Ammon's horn (tissue), 1 donor: ENCODE data around the gene GCGR.
A peak's percentile ranks its signal among the peaks of the same experiment; 100 is the strongest.
"Not testable (repeated sequence)": the region's sequence is repeated elsewhere in the genome, so short reads cannot be mapped to it uniquely, and the experiment has no call there.

Experiments
- DNase-seq: peaks from one replicate; pipeline ENCODE4 v3.0.0-alpha.2; 2016; ENCODE audit warnings: low spot score

GCGR gene

DNA sequence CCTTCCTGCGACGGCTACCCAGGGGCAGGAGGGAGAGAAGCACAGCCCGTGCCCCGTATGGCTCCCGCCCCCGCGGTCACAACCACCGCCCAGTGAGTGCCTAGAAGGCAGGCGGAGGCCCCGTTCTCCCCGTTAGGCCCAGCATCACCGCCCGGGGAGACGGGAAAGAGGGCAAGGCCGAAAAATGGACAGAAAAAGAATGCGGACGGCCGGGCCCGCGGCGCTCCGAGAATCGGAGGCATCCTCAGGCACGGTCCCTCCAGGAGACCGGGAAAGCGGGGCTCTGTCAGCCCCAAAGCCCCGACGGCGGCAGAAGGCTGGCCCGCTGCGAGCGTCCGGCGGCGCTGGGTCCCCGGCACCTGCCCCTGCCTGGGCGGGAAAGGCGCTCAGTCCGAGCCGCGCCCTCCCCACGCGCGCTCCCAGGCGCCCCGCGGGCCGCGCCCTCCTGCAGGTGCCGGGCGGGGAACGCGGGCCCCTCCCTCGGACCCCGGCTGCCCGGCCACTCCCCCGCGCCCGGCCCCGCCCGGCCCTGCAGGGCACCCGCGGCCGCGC lies 28.7 kb downstream of the GCGR start:
- DNase-seq = no peak

DNA sequence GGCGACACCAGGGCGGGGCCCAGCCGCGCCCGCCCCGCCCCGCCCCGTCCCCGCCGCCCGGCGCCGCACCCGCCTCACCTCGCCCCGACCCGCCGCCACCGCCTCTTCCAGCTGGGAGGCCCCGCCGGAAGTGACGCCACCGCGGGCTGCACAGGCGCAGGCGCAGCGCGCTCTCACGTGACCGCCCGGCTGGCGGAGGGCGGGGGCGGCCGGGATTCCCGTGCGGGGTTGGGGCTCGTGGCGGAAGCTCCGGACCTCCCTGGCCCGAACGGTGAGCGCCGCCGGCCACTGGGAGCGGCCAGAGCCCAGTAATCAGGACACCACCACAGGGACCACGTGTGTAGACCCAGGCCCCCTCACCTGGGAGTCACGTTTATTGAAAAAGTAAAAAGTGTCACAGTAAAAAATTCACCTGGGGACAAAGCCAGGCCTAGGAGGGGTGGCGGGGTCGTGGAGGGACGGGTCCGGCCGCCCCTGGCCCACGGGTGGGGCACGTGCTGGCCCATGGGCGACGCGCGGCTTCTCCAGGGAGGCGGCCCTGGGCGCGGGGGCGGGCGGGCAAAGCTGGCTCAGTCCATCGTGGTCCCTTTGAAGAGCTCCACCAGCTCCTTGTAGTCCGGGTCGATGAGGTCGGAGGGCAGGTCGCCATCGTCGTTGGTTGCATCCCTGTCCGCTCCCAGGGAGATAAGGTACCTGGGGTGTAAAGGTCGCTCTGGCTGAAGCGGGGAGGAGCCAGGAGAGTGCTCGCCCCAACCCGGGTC lies 29.4 kb downstream of the GCGR start, which contains the start of gene MCRIP1:
Gene MCRIP1 (minus strand): TSS at position 132 of the 761 bp plus-strand sequence. CDS start 8,785 bp downstream, outside the sequence.
- peak; percentile 90 for DNase-seq

DNA sequence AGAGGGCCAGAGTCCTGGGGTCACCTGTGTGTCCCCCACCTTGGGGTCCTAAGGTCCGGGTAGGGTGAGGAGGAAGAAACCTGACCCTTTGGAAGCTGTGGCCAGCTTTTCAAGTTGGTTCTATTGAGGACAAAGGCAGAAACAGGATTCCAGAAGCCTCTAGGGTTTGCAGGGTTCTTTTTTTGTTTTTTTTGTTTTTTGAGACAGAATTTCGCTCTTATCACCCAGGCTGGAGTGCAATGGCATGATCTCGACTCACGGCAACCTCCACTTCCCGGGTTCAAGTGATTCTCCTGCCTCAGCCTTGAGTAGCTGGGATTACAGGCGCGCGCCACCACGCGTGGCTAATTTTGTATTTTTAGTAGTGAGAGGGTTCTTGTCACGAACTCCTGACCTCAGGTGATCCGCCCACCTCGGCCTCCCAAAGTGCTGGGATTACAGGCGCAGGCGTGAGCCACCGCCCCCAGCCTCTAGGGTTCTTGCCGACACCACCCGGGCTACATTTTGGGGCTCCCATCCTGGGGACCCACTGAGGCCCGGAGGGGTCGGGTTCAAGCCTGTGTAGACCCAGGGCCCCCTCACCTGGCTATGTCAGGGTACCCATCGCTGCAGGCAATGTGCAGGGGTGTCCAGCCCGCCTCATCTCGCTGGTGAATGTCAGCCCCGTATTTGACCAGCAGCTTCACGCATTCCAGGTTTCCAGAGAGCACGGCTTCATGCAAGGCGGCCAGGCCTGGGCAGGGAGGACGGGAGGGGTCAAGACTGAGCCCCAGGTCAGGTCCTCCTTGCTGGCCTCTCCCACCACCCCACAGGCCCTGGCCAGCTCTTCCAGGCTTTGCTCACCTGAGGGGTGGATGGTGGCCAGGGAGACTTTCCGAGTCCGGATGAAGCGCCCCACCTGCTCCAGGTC lies 30.2 kb downstream of the GCGR start:
- no peak for DNase-seq

DNA sequence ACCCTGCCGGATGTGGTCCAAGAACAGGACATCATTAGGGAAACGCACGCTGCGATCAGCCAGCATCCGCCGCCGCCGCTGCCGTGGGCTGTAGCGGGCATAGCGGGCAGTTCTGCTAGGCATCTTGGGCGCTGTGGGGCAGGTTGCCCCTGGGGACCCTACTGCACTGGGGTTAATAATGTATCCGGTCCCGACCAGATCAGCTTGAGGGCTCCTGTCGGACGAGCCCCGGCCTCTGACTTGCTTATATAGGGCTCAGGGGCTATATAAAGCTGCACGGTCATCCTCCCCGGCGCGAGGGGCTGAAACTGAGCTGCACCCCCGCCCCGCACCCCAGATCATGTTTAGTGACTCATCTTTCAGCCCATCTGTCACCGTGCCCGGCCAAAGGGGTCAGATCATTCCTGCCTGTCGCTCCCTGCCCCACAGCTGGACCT lies 30.9 kb downstream of the GCGR start, which contains the start of gene PPP1R27:
Gene PPP1R27 (minus strand): TSS at position 220 of the 437 bp plus-strand sequence. CDS start 97 bp downstream, at position 123.
- no peak for DNase-seq

DNA sequence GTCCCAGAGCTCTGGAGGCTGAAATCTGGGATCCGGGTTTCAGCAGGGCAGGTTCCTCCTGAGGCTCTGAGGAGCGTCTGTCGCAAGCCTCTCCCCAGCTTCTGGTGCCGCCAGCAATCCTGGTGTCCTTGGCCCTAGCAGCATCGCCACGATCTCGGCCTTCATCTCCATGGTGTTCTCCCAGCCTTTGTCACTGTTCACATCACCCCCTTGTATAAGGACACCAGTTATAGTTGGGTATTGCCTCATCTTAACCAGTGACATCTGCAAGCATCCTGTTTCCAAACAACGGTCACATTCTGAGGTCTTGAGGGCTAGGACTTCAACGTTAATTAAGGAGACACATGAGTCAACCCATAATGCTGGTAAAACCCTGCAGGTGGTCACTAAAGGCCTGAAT lies 33.7 kb downstream of the GCGR start:
- DNase-seq = no peak

DNA sequence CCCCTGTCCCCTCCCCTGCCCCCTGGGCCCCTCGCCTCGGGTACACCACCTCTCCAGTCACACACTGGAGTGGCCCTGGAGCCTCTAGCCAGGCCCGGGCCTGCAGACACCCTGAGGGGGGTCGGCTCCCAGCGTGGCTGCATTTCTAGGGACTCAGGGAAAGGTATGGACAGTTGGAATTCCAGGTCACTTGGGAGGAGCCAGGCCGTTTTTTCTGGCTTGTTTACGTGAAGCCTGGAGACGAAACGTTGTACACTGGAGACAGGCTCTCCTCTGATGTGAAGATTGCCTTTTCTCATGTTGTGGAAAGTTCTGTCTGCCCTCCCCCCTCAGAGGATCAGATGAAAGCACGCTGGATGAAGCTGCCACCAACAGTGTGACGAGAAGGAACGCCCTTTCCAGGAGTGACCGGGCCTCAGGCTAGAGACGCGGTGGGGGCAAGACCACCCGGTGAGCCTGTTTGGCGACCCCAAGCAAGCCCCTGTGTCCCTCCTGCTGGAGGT lies 34.9 kb downstream of the GCGR start:
- no peak for DNase-seq

DNA sequence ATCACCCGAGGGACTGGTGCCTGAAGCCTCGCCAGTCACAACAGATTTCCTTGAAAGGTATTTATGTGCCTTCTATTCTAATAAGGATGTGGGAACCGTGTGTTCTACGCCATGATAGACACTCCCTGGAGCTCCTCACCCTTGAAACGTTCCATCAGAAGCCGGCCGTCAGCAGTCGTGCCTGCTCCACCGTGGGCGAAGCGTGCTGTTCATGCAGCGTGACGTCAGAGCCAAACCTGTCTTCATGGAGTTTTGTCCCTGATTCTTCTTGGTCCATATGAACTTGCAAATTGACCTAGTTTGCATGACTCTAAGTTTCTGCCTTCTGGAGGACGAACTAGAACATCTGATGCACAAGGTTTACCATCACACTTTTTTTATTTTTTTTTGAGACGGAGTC lies 35.4 kb downstream of the GCGR start:
- DNase-seq = no peak

DNA sequence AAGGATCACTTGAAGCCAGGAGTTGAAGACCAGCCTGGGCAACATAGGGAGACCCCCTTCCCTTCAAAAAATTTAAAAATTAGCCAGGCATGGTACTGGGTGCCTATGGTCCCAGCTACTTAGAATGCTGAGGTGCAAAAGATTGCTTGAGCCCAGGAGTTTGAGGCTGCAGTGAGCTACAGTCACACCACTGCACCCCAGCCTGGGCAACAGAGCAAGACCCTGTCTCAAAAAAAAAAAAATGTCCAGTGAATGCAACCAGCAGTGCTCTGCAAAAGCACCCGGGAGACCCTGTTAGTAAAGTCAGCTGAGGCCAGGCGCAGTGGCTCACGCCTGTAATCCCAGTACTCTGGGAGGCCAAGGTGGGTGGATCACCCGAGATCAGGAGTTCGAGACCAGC lies 36.1 kb downstream of the GCGR start:
- not testable (repeated sequence) for DNase-seq

DNA sequence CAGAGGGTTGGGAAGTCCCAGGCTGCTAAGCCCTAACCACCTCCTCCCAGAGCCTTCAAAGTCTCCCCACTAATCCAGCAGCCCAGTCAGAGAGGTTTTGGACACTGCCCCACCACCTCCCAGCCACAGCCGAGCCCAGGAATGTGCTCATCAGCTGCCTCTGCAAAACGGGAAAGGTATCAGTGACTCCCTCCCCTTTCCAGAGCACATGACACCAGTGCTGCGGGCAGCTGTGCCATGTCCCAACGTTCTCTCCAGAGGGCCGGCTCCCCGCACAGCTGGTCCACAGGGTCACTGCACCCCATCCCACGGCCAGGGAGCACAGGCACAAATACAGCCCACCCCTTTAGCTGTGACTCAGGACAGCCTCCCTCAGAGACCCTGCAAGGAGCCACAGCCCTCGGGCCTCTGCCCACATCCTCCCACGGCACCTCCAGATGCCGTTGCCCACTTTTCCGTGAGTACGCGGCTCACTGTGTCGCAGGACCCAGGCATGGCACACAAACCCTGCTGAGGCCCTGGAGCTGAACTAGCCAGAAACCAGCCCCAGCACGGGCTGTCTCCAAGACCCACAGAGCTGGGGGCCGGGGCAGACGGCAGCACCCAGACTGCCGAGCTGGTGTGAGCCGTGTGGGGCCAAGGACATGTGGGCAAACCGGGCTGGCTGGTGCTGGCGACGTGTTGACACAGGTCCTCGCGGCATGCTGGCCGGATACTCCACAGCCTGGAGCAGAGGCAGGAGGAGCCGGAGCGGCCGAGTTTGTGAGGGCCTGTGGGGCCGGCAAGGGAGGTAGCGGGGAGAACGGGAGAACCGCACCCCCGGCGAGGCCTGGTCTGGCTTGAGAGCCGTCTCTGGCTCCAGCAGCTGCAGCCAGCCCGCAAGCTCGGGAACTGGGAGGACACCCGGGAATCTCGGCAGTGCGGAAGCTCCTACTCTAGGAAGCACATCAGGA lies 37.2 kb downstream of the GCGR start:
- DNase-seq = no peak

DNA sequence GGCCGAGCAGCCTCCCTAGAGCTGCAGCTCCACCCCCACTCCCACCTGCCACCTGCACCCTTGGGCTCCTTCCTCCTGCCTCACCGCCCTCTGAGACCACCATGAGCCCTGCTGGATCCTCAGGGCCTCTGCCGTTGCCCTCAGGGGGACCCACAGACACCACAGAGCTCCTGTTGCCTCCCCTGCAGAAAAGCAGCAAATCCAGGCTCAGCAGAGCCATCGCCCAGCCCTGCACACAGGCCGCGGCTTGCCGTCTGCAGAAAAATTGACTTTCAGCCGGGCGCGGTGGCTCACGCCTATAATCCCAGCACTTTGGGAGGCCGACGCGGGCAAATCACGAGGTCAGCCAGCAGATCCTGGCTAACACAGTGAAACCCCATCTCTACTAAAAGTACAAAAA lies 37.9 kb downstream of the GCGR start:
- no peak for DNase-seq

DNA sequence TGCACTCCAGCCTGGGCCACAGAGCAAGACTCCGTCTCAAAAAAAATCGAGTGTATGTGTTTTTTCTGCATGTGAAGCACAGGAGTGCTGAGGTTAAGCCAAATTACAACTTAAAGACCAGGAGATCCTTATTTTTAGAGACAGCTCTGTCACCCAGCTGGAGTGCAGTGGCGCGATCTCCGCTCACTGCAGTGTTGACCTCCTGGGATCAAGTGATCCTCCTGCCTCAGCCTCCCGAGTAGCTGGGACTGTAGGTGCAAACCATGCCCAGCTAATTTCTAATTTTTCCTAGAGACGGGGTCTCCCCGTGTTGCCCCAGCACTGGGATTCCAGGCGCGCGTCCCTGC lies 38.4 kb downstream of the GCGR start:
- no peak for DNase-seq

DNA sequence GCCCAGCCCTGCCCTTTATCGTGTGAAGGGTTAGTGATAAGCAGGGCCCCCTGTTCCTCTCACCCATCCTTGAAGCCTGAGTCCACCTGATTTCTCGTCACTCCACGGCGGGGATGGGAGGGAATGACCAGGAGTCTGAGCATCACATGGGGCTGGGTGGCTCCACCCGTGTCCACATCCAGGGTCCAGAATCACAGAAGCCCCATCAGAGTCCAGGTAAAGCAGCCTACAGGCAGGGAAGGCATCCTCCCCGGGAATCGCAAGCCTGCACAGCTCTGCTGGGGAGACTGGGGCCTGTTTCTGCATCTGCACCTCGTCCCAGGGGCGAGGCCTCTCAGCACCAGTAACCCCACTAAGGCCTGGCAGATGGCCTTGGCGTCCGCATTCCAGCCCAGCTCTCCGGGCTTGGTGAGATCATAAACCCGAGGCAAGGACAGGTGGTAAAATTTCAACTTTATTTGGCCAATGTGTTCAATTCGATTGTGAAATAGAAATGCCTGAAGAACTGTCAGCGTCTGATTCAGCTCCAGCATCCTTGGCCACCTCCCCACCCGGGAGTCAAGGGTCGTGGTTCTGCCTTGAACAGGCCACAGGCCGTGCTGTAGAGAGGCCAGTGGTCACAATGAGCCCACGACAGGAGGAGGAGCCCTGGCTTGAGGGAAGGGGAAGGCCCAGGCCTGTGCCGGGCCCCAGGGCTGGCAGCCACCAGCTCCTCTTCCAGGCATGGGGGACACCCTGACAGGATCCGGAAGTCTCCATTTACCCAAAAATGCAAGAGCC lies 39.0 kb downstream of the GCGR start:
- DNase-seq = no peak

DNA sequence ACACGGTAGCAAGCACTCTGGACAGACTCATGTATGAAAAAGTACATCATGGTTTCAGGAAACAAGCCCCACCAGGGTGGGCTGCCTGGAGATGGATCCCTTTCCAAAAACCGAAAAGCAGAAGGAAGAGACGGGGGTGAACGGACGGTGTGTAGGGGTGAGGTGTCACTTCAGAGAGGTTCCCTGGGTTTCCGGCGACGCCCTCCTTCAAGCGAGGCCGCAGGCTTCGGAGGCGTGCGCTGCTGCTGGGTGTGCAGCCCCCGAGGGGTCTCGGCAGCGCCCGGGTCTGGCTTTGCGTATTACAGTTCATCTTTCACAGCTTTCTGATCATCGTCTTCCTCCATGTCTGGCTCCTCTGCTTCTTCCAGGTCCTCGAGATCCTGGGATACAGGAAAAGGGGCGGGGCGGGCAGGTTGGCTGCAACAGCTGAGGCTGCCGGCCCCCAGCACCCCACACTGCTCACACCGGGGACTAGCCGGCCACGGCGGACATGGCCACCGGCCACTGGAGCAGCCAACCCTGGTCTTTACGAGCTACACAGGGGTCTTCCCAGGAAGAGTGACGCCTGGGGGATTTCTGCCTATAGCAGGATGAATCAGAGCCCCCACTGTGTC lies 39.9 kb downstream of the GCGR start:
- no peak for DNase-seq

DNA sequence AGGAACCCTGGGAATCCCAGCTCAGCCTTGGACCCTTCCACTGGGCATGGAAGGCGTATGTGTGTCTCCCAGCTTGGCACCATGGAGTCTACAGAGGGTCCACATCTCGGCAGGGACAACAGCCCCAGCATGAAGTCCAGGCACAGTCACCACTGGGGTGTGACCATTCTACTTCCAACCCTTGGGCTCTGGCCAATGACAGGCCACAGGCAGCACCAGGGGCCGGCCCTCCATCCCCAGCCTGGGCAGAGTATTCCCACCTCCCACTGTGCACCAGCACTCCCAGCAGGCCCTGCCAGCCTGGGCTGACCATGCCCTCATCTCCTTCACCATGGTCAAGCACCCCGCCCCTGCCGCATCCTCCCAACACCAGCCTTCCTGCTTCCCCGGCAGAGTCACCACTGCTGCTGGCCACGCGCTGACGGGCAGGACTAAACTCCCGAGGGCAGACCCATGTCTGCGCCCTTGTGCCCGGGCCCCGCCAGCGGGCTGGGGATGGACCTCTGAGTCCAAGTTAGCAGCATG lies 40.4 kb downstream of the GCGR start:
- DNase-seq = no peak

DNA sequence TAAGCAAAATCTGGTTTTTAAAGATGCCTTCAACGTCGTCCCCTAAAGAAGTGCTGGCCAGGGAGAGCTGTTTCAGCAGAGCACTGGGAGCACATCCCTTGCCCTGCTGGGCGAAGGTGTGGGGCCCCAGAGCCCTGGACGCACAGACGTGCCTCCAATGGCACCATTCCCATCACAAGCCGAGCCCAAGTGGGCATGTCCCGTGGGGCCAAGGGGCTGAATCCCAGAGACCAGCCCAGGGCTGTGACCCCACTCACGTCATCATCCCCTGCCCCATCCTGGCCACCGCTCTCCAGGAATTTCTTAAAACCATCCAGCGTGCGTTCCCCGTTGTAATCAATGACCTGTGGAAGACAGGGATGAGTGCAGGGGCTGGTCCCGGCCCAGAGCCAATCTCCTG lies 40.9 kb downstream of the GCGR start:
- no peak for DNase-seq

DNA sequence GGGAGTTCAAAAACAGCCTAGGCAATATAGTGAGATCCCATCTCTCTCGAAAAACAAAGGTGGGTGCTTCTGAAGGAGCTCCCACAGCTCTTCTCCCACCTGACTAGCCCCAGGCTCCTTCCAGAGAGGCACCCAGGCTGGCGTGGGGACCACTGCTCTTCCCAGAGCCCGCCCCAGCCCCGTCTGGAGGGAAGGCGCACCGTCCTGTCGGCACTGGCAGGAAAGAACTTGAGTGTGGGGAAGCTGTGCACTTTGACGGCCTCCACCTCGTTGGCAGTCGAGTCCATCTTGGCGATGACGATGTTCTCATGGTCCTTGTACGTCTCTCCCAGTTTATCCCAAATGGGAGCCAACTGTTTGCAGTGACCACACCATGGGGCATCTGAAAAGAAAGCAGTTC lies 41.4 kb downstream of the GCGR start:
- DNase-seq = no peak

DNA sequence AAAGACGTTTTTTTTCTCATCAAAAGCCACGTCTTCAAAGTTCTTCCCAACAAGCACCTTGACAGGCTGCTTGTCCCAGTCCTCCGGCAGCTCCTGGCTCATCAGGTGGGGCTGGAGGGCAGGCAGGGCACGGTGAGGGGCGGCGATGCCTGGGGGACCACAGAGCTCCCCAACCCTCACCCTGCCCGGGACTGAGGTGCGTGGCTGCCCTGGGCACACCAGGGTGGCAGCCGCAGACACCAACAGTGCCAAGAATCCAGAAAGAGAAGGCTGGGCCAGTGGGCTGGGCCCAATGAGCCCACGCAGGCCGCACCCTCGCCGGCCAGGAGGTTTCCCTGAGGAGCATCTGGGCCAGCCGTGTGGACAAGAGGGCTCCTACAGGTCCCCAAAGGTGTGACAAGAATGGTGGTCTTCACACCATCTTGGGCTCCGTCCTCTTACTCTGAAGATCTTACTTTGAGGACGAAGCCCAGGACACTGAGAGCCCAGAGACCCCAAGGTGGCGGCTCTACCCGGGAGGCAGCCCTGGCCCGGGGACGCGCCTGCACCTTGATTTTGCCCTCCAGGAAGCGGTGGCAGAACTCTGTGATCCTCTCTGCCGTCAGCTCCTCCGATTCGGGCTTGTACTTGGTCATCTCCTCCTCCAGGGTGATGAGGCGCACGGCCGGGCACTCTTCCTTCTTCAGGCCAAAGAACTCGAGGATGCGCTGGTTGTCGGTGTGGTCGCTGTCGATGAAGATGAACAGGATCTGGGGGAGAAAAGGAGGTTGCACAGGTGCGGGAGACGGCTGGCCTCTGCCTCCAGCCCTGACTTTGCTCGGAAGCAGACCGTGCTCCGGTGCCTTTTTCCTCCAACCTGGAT lies 42.2 kb downstream of the GCGR start:
- DNase-seq = no peak

DNA sequence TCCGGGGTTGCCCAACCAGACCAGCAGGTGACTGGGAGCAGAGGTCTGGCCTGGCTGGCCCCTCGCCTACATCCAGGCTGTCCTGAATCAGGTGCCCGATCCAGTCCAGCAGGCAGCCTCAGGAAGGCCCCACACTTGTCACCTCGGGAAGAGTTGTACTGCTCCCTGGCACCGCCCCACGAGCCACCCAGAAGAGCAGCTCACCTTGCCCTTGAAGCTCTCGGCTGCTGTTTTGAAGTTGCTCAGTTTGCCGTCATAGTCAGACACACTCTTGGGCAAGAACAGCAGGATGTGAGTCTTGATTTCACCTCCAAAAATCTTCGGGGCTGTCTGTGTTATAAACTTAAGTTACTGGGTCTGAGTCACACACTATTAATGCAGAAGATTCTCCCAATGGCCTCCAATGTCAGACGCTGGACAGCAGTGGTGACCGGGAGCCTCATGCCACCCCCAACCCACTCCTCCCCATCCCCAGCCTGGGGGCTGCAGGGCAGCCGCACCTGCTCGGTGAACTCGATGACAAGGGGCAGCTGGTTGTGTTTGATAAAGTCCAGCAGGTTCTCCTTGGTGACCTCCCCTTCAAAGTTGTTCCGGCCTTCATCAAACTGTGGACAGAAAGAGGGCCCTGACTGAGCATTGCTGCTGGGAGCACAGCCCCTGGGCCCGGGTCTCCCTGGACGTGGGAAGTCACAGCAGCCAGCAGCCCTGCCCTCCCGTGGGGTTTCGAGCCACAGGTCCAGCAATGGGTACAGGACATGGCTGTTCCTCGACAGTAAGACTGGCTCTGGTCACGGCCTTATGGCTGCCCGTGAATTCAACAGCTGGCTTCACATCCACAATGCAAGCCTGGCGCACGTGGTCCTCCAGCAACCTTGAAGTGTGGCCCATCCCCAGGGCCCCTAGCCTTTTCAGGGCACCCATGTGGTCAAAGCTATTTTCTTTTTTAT lies 43.1 kb downstream of the GCGR start:
- DNase-seq = no peak
